ENCODE measurements around the gene ATG3.

ATG3 gene

DNA sequence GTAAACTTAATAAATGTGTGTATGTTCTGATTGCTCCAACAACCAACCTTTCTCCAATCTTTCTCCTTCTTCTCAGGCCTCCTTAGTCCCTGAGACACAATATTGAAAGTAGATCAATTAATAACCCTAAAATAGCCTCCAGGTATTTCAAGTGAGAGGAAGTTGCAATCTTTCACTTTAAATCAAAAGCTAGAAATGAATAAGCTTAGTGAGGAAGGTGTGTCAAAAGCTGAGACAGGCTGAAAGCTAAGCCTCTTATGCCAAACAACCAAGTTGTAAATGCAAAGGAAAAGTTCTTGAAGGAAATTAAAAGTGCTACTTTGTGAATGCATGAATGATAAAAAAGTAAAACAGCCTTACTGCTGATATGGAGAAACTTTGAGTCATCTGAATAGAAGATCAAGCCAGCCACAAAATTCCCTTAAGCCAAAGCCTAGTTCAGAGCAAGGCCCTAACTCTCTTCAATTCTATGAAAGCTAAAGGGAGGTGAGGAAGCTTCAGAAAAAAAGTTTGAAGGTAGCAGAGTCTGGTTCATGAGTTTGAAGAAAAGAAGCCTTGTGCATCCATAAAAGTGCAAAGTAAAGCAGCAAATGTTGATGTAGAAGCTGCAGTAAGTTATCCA is 40.6 kb upstream of the ATG3 start:
- in situ Hi-C loops (cut with MboI; ENCODE audit: low sequenced_read_pairs, unreplicated experiment): no loop called here
- no peak for DNase-seq (ENCODE audit: low spot score)
- TF ChIP-seq CTCF (IDR thresholded peaks at IDR 0.05; ENCODE audit: borderline replicate concordance, control extremely low read depth, extremely low read depth, insufficient read depth, missing control alignments): no peak

- no peak for DNase-seq (ENCODE audit: low spot score)
- TF ChIP-seq CTCF (IDR thresholded peaks at IDR 0.05; ENCODE audit: borderline replicate concordance, control extremely low read depth, extremely low read depth, insufficient read depth, missing control alignments): no peak
- in situ Hi-C loops (cut with MboI; ENCODE audit: low sequenced_read_pairs, unreplicated experiment): no loop called here
Observed at GRCh38 chr3:112598731-112599130, 37.0 kb upstream of the ATG3 start.

GRCh38 chr3:112597945-112598344 is 36.2 kb upstream of the ATG3 start:
- in situ Hi-C loops (cut with MboI; ENCODE audit: low sequenced_read_pairs, unreplicated experiment): no loop called here
- TF ChIP-seq CTCF (IDR thresholded peaks at IDR 0.05; ENCODE audit: borderline replicate concordance, control extremely low read depth, extremely low read depth, insufficient read depth, missing control alignments): no peak
- no peak for DNase-seq (ENCODE audit: low spot score)

GRCh38 chr3:112594856-112595255 is 33.1 kb upstream of the ATG3 start:
- in situ Hi-C loops (cut with MboI; ENCODE audit: low sequenced_read_pairs, unreplicated experiment): no loop called here
- DNase-seq (ENCODE audit: low spot score): no peak

GRCh38 chr3:112593258-112593657 is 31.5 kb upstream of the ATG3 start:
- in situ Hi-C loops (cut with MboI; ENCODE audit: low sequenced_read_pairs, unreplicated experiment): no loop called here

More at GRCh38 chr3:112594856-112595255, 33.1 kb upstream of the ATG3 start:
- TF ChIP-seq CTCF (IDR thresholded peaks at IDR 0.05; ENCODE audit: borderline replicate concordance, control extremely low read depth, extremely low read depth, insufficient read depth, missing control alignments): no peak

DNA sequence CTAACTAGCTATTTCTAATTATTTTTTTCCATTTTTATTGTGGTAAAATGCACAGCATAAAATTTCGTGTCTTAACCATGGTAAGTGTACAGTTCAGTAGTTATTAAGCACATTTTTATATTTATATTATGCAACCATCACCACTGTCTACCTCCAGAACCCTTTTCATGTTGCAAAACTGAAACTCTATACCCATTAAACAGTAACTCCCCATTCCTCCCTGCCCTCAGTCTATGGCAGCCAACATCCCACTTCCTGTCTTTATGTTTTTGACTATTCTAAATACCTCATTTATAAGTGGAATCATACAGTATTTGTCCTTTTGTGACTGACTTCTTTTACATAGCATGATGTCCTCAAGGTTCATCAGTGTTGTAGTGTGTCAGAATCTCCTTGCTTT is 25.6 kb upstream of the ATG3 start:
- no peak for TF ChIP-seq CTCF (IDR thresholded peaks at IDR 0.05; ENCODE audit: borderline replicate concordance, control extremely low read depth, extremely low read depth, insufficient read depth, missing control alignments)
- in situ Hi-C loops (cut with MboI; ENCODE audit: low sequenced_read_pairs, unreplicated experiment): no loop called here
- no peak for DNase-seq (ENCODE audit: low spot score)

More at GRCh38 chr3:112593258-112593657, 31.5 kb upstream of the ATG3 start:
- TF ChIP-seq CTCF (IDR thresholded peaks at IDR 0.05; ENCODE audit: borderline replicate concordance, control extremely low read depth, extremely low read depth, insufficient read depth, missing control alignments): no peak
- no peak for DNase-seq (ENCODE audit: low spot score)
